ENCODE results near the gene TBC1D22A.

GRCh38 chr22:47139013-47139789, 376.8 kb downstream of the TBC1D22A start:
- TF ChIP-seq CTCF (IDR thresholded peaks at IDR 0.05) (no peak), EZH2phosphoT487 (IDR thresholded peaks at IDR 0.05) (no peak)

All from neural progenitor cell (in vitro differentiated cells).